Thymus (tissue), 11 donors: ENCODE data around the gene TMEM52B. TPM values are rescaled to one million over a fixed set of nuclear protein-coding genes. Genes with fewer than 3 reads are reported as not detected.

Experiments
- DNase-seq, 9 donors: peaks; one replicate each; pipeline ENCODE4 v3.0.0-alpha.2; 2013; ENCODE audit warnings: low spot score in 9 of 9, low read depth in 6 of 9, missing footprints in 1 of 9
- H3K27ac ChIP-seq, 2 donors: one replicate each; pipeline ENCODE4 v1.5.1; 2013; ENCODE audit warnings: control low read depth in 1 of 2, low read depth in 1 of 2, low read length in 1 of 2, mild to moderate bottlenecking in 1 of 2, moderate library complexity in 1 of 2
- H3K27me3 ChIP-seq, 2 donors: one replicate each; pipeline ENCODE4 v1.5.1; 2013; ENCODE audit warnings: low read length in 1 of 2; ENCODE audit not compliant: control insufficient read depth in 2 of 2, insufficient read depth in 1 of 2
- H3K36me3 ChIP-seq, 2 donors: one replicate each; pipeline ENCODE4 v1.5.1; 2013; ENCODE audit warnings: low read length in 1 of 2, mild to moderate bottlenecking in 1 of 2, moderate library complexity in 1 of 2; ENCODE audit not compliant: control insufficient read depth in 2 of 2, insufficient read depth in 2 of 2
- H3K4me1 ChIP-seq, 2 donors: one replicate each; pipeline ENCODE4 v1.5.1; 2013; ENCODE audit warnings: low read length in 2 of 2; ENCODE audit not compliant: control insufficient read depth in 2 of 2, insufficient read depth in 2 of 2
- H3K4me3 ChIP-seq, 2 donors: one replicate each; pipeline ENCODE4 v1.5.1; 2013; ENCODE audit warnings: low read length in 2 of 2, control low read depth in 1 of 2, mild to moderate bottlenecking in 1 of 2
- H3K9me3 ChIP-seq, 2 donors: one replicate each; pipeline ENCODE4 v1.5.1; 2013; ENCODE audit warnings: low read length in 1 of 2, mild to moderate bottlenecking in 1 of 2; ENCODE audit not compliant: control insufficient read depth in 2 of 2, insufficient read depth in 1 of 2
- WGBS: extraction: QIAGEN DNeasy Blood & Tissue Kit; methylation state at CpG from one replicate; pipeline ENCODE4 v1.1.7; 2013; 5-methylcytosine and 5-hydroxymethylcytosine counted together
- polyA plus RNA-seq: library from polyadenylated mRNA; stranded (reverse); fragments of 200-250 nt; gene quantifications from one replicate; pipeline ENCODE4 v1.2.3, GENCODE V29; 2013
- total RNA-seq: library from RNA; stranded (reverse); fragments of 120-200 nt; gene quantifications from one replicate; pipeline ENCODE4 v1.2.4, GENCODE V29; 2013
- donor health status: healthy.

The TMEM52B gene
- total and polyA plus RNA-seq, 2 donors, result 0.14 TPM

- peaks cover 0 to 6% of the 10 kb centered on the region in 2 donors for H3K9me3 ChIP-seq
- no peak overlapping the region for H3K27ac ChIP-seq
- DNase-seq, result no peak
- 65% methylated on average over 3 of the region's 3 CpGs for WGBS
- no peaks in the 10 kb centered on the region for H3K27me3 ChIP-seq
- no peak overlapping the region for H3K4me3 ChIP-seq
- no peaks in the 10 kb centered on the region for H3K36me3 ChIP-seq
- H3K4me1 ChIP-seq, result peaks cover 5 to 12% of the 10 kb centered on the region in 2 donors
Observed at GRCh38 chr12:10241290-10241689, 62.5 kb downstream of the TMEM52B start.

Other genes starting within 250 kb of the TMEM52B start
- not detected for gene CLEC2A, start 246.7 kb upstream of the TMEM52B start, total RNA-seq
- 0.11 TPM for gene CLEC2A, start 246.7 kb upstream of the TMEM52B start, polyA plus RNA-seq
- gene CLEC12A, start 207.6 kb upstream of the TMEM52B start, total RNA-seq, result 2.9 TPM
- gene CLEC12A, start 207.6 kb upstream of the TMEM52B start, polyA plus RNA-seq, result 6.8 TPM
- gene CLEC1B, start 179.9 kb upstream of the TMEM52B start, total RNA-seq, result 0.19 TPM
- 0.48 TPM for gene CLEC1B, start 179.9 kb upstream of the TMEM52B start, polyA plus RNA-seq
- 0.42 TPM for gene CLEC12B, start 168.4 kb upstream of the TMEM52B start, total RNA-seq
- gene CLEC12B, start 168.4 kb upstream of the TMEM52B start, polyA plus RNA-seq, result 0.50 TPM
- gene CLEC9A, start 148.3 kb upstream of the TMEM52B start, total RNA-seq, result 16.2 TPM
- gene CLEC9A, start 148.3 kb upstream of the TMEM52B start, polyA plus RNA-seq, result 12.6 TPM
- gene CLEC1A, start 80.0 kb upstream of the TMEM52B start, total RNA-seq, result 42.5 TPM
- gene CLEC1A, start 80.0 kb upstream of the TMEM52B start, polyA plus RNA-seq, result 36.0 TPM
- 25.3 TPM for gene CLEC7A, start 48.8 kb upstream of the TMEM52B start, total RNA-seq
- gene CLEC7A, start 48.8 kb upstream of the TMEM52B start, polyA plus RNA-seq, result 25.5 TPM
- 0.52 TPM for gene OLR1, start 6.9 kb upstream of the TMEM52B start, total RNA-seq
- 1.1 TPM for gene OLR1, start 6.9 kb upstream of the TMEM52B start, polyA plus RNA-seq
- 19.1 TPM for gene GABARAPL1, start 33.8 kb downstream of the TMEM52B start, total RNA-seq
- 92.0 TPM for gene GABARAPL1, start 33.8 kb downstream of the TMEM52B start, polyA plus RNA-seq
- gene KLRD1, start 128.8 kb downstream of the TMEM52B start, total RNA-seq, result 1.1 TPM
- 2.6 TPM for gene KLRD1, start 128.8 kb downstream of the TMEM52B start, polyA plus RNA-seq
- gene KLRK1, start 211.0 kb downstream of the TMEM52B start, total RNA-seq, result 13.4 TPM
- gene KLRK1, start 211.0 kb downstream of the TMEM52B start, polyA plus RNA-seq, result 27.0 TPM
- 1.3 TPM for gene KLRC4, start 230.7 kb downstream of the TMEM52B start, total RNA-seq
- 0.57 TPM for gene KLRC4, start 230.7 kb downstream of the TMEM52B start, polyA plus RNA-seq
- 1.7 TPM for gene KLRC3, start 241.6 kb downstream of the TMEM52B start, total RNA-seq
- 2.6 TPM for gene KLRC3, start 241.6 kb downstream of the TMEM52B start, polyA plus RNA-seq